GM12872 (cell line): ENCODE measurements around the gene PHKB.

Experiments used
- TF ChIP-seq, protein P1 (sequence below): IDR thresholded peaks from 3 replicates; pipeline ENCODE4 v1.5.1; 2011; ENCODE audit warnings: low read depth, mild to moderate bottlenecking, low read length, moderate library complexity; ENCODE audit not compliant: insufficient read depth

Gene PHKB

DNA sequence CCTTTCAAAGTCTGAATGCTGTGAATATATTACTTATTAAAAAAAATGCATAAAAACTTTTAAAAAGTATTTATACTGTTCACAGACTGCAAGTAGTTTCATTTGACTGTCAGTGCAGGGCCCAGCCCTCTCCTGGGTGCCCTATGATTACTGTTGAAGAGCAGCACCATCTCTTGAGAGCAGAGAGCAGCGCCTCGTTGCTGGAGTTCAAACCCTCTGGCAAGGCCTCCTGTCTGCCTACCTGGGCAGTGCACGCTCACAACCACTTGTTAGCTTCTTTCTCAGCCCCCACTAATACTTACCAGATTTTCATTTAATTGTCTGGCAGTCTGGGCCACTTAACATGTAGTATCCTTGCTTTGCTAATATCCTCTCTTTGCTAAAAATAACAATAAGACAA, 233.4 kb downstream of the PHKB start:
- TF ChIP-seq, protein P1, sequence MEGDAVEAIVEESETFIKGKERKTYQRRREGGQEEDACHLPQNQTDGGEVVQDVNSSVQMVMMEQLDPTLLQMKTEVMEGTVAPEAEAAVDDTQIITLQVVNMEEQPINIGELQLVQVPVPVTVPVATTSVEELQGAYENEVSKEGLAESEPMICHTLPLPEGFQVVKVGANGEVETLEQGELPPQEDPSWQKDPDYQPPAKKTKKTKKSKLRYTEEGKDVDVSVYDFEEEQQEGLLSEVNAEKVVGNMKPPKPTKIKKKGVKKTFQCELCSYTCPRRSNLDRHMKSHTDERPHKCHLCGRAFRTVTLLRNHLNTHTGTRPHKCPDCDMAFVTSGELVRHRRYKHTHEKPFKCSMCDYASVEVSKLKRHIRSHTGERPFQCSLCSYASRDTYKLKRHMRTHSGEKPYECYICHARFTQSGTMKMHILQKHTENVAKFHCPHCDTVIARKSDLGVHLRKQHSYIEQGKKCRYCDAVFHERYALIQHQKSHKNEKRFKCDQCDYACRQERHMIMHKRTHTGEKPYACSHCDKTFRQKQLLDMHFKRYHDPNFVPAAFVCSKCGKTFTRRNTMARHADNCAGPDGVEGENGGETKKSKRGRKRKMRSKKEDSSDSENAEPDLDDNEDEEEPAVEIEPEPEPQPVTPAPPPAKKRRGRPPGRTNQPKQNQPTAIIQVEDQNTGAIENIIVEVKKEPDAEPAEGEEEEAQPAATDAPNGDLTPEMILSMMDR: 0 out of 3 replicates have a peak, but pooled peaks have one; percentile 20

DNA sequence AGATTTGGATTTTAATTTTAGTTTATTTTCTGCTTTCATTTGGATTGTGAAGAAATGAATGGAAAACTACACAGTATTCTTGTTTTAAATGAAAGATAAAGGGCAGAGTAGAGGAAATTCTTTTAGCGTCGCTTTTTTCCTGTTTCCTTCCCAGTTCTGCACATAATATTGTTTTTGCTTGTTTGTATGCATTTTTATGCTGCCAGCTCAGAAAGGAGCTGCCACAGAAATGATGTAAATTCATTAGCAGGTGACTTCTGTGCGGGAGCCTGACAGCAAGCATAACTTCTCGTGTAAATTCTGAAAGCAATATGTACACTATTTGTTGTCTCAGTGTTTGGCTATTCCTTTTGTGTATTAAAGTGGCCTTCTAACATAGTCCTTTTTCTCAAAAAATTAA, 234.6 kb downstream of the PHKB start:
- TF ChIP-seq, protein P1: no peak

DNA sequence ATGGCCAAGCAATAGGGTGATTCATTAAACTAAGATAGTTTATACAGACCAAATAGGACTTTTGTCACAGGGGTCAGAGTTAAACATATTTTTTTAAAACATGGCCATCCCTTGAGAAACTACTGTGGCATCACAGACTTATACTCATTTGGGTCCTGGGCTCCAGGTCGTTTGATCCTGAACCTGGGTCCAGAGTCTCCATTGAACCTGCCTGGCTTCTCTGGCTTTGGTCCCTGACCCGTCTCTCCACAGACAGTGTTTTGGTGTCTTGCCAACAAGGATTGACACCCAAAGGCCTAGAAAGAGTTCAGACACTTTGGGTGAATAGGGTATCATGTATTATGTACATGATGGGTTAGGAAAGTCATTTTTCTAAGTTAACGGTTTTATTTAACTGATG, 236.7 kb downstream of the PHKB start:
- TF ChIP-seq, protein P1: no peak

DNA sequence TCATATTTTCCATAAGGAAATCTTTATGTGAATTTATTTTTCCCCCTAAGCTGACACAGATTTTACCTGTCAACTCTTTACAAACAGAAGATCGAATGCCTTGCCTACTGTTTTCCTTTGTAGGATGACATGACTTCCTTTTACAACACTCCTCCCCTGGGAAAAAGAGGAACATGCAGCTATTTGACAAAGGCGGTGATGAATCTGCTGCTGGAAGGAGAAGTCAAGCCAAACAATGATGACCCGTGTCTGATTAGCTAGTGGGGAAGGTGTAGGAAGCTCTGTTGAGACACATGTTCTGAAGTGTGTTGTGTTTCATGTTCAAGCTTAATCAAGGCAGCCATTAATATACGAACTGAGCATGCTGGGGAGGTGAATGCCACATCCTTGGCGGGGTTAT, 238.0 kb downstream of the PHKB start:
- TF ChIP-seq, protein P1: no peak

DNA sequence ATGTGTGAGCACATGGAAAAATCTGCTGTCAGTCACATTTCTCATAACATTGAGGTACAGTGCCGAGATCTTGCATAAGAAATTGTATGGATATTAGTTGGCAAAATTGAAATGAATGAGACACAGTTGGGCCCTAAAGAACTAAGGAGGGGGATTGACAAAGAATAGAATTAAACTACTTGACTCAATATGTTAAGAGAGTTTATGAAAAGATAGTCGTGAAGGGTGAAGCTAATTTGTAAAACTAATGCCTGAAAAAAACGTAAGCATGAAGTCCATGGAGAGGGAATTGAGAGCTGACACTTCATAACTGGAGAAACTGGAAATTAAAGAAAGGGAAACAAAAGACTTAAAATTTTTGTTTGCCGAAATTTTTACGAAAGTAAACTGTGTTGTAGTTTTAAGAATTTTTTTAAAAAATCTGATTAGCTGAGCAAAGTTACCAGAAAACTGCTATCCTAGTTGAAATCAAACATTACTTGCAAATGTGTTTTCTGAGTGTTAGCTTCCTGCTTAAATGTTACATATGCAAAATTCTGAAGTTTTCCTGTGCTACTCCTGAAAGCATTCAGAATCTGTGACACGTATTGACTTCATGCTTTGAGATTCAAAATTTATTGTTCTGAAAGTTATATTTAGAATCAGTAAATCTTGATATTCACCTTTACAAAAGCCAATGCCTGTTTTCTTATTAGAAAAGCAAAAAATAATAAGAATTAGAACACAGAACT, 239.9 kb downstream of the PHKB start:
- TF ChIP-seq, protein P1: no peak

DNA sequence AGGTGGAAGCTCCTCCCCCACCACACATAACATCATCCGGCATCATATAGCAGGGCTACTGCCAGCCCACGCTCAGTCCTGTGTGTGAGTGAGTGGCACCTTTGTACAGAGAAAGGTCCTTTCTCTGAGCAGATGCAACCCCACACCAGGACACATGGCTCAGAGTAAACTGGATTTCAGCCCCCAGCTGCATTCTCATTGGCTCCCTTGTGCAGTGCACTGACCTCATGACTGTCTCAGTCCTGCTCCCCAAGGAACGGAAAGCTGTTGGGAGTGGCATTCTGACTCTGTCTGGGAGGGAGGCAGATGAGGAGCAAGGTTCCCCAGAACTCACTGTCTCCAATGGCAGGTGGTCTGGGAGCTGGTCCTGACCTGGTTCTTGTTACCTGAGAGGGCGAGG, 244.1 kb downstream of the PHKB start:
- TF ChIP-seq, protein P1: no peak

DNA sequence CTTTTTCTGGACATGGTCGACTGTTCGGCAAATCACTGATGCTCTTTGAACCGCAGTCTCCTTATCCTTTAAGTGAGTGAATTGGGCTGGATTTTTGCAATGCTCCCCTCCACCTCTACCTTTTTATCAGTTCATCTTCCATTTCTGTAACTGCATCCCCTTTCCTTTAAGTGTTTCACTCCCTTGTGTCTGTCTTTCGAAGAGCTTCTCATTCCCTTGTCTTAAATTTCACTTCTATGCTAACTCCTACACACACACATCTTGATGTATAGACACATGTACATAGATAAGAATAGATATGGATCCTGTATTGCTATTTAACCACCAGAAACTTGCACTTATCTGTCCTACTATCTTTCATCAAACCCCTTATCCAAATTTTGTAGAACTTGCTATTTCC, 250.7 kb downstream of the PHKB start:
- TF ChIP-seq, protein P1: no peak
